MCF 10A (cell line): Measurements from ENCODE around the gene PLXNA1. TPM values are rescaled to one million over a fixed set of nuclear protein-coding genes. Genes with fewer than 3 reads are reported as not detected.

Experiments used
- BruUV-seq: library from RNA; stranded (reverse); fragments of 400-500 nt; replicated peaks from 2 replicates; lab custom pipeline; 2021; lab: Mats Ljungman, UMichigan
- CTCF ChIA-PET: fragments of 300-600 bp; sonication (Branson Sonifier 250); formaldehyde crosslinking; extraction: SDS; loops from one replicate; lab custom pipeline; 2021; ENCODE audit warnings: antibody characterized with exemption, inconsistent platforms; lab: Yijun Ruan, JAX
- POLR2A ChIA-PET: fragments of 300-600, 350-650 bp; sonication (Branson Sonifier 250); formaldehyde crosslinking; extraction: SDS; loops from one replicate; lab custom pipeline; 2020; ENCODE audit warnings: antibody characterized with exemption, inconsistent platforms; lab: Yijun Ruan, JAX
- DNase-seq: peaks from one replicate; pipeline ENCODE4 v3.0.0-alpha.2; 2018; ENCODE audit not compliant: unreplicated experiment
- H3K27ac Mint-ChIP-seq: one replicate; pipeline ENCODE4 v1.8.0; 2022; ENCODE audit warnings: mild to moderate bottlenecking, low read depth, mixed read lengths; ENCODE audit not compliant: unreplicated experiment
- H3K27me3 Mint-ChIP-seq: one replicate; pipeline ENCODE4 v1.8.0; 2022; ENCODE audit warnings: mixed read lengths; ENCODE audit not compliant: insufficient read depth, unreplicated experiment
- H3K36me3 Mint-ChIP-seq: one replicate; pipeline ENCODE4 v1.8.0; 2022; ENCODE audit warnings: mild to moderate bottlenecking, moderate library complexity, mixed read lengths; ENCODE audit not compliant: insufficient read depth, unreplicated experiment
- H3K4me1 Mint-ChIP-seq: one replicate; pipeline ENCODE4 v1.8.0; 2022; ENCODE audit warnings: mixed read lengths; ENCODE audit not compliant: insufficient read depth, unreplicated experiment
- H3K4me3 Mint-ChIP-seq: one replicate; pipeline ENCODE4 v1.8.0; 2022; ENCODE audit warnings: mild to moderate bottlenecking, moderate library complexity, mixed read lengths; ENCODE audit not compliant: unreplicated experiment
- H3K9me3 Mint-ChIP-seq: one replicate; pipeline ENCODE4 v1.8.0; 2022; ENCODE audit warnings: mixed read lengths; ENCODE audit not compliant: unreplicated experiment
- CTCF ChIP-seq: fragments of 200-600 bp; IDR thresholded peaks from one replicate; pipeline ENCODE4 v1.8.0; 2022; ENCODE audit warnings: antibody characterized with exemption, mild to moderate bottlenecking; ENCODE audit not compliant: unreplicated experiment
- intact Hi-C: fragments of 100-400 bp; cut with micrococcal nuclease; formaldehyde crosslinking; loops from 2 replicates; pipeline ENCODE4 v1.14.1; 2022
- total RNA-seq: library from RNA; stranded (reverse); gene quantifications from 2 replicates; pipeline ENCODE4 v1.2.3, GENCODE V29; 2022

The PLXNA1 gene
- total RNA-seq, 1 experiment from 2014 or later = 48.4 TPM

GRCh38 chr3:127002195-127003174 lies 19.6 kb downstream of the PLXNA1 start:
- peak overlapping the region; percentile 94 for H3K27ac Mint-ChIP-seq
- no peak for TF ChIP-seq CTCF
- no peaks in the 10 kb centered on the region for H3K9me3 Mint-ChIP-seq
- ChIA-PET CTCF (interaction anchor here (0.6 to 2.3 kb wide), 4 partner anchors 19 to 444 kb away, joined by 3 to 11 read pairs (median 3); no protein-coding TSS in a partner anchor), POLR2A (interaction anchor here (0.5 to 1.1 kb wide), 2 partner anchors 16 to 954 kb away, joined by 3 to 5 read pairs; no protein-coding TSS in a partner anchor)
- H3K27me3 Mint-ChIP-seq = no peaks in the 10 kb centered on the region
- peak; percentile 75 for DNase-seq
- H3K36me3 Mint-ChIP-seq = peaks cover 21% of the 10 kb centered on the region
- intact Hi-C loops = loop anchor here (1.0 to 2.0 kb wide), 2 partner anchors 250 to 452 kb away; no protein-coding TSS in a partner anchor
- H3K4me3 Mint-ChIP-seq = peak overlapping the region; percentile 65
- H3K4me1 Mint-ChIP-seq = peaks cover 27% of the 10 kb centered on the region
- BruUV-seq = no TSS peak

GRCh38 chr3:127003175-127003555 lies 20.2 kb downstream of the PLXNA1 start:
- ChIA-PET POLR2A (no interaction called here), CTCF (interaction anchor here (0.6 to 2.3 kb wide), 4 partner anchors 249 to 318 kb away, joined by 3 to 11 read pairs (median 3); no protein-coding TSS in a partner anchor)
- H3K9me3 Mint-ChIP-seq = no peaks in the 10 kb centered on the region
- H3K27ac Mint-ChIP-seq = peak overlapping the region; percentile 94
- DNase-seq = no peak
- H3K27me3 Mint-ChIP-seq = no peaks in the 10 kb centered on the region
- TF ChIP-seq CTCF = no peak
- peaks cover 22% of the 10 kb centered on the region for H3K36me3 Mint-ChIP-seq
- intact Hi-C loops = loop anchor here (2.0 kb wide), 1 partner anchor 452 kb away; no protein-coding TSS in a partner anchor
- no TSS peak for BruUV-seq
- H3K4me1 Mint-ChIP-seq = peaks cover 23% of the 10 kb centered on the region
- no peak overlapping the region for H3K4me3 Mint-ChIP-seq

- ChIA-PET CTCF (interaction anchor here (0.6 to 1.1 kb wide), 4 partner anchors 21 to 317 kb away, joined by 3 read pairs; partner anchors contain the start of gene PLXNA1), POLR2A (no interaction called here)
- Mint-ChIP-seq H3K27me3 (no peaks in the 10 kb centered on the region), H3K9me3 (no peaks in the 10 kb centered on the region), H3K4me1 (peaks cover 23% of the 10 kb centered on the region), H3K36me3 (peaks cover 22% of the 10 kb centered on the region), H3K4me3 (no peak overlapping the region), H3K27ac (peak overlapping the region; percentile 50)
- no TSS peak for BruUV-seq
- no peak for DNase-seq
- intact Hi-C loops = loop anchor here (2.0 kb wide), 1 partner anchor 451 kb away; no protein-coding TSS in a partner anchor
- no peak for TF ChIP-seq CTCF
These were observed 20.8 kb downstream of the PLXNA1 start for GRCh38 chr3:127003601-127004280.
